Measurements from ENCODE around the gene ALCAM.

Gene ALCAM

GRCh38 chr3:105512061-105512460, 145.4 kb downstream of the ALCAM start:
- in situ Hi-C loops (cut with MboI; ENCODE audit: low pct_unique_long_range_greater_than_20kb, low sequenced_read_pairs, unreplicated experiment) = loop anchor here (25.0 kb wide), 2 partner anchors 900 to 1250 kb away; no protein-coding TSS in a partner anchor
- TF ChIP-seq CTCF (IDR thresholded peaks at IDR 0.05; ENCODE audit: extremely low read depth, insufficient read depth, missing control alignments) = no peak
- no peak for DNase-seq (ENCODE audit: low spot score)

DNA sequence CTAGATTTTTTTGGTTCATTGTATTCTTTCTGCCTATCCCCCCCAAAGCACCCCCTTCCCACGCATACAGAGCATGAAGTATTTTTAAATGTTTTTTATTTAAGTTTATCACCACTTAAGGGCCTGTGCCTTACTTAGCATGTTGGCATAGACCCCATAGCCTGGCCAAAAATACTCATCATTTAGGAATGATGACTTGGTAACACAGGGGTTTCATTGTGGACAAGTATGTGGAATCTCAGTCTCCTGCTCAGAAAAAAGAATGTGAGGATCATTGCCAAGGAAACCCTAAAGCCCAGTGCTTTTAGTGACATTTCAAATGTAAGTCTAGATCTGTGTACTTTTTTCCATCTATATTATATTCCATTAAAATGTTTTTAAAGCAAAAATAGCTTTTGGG, 146.3 kb downstream of the ALCAM start:
- in situ Hi-C loops (cut with MboI; ENCODE audit: low pct_unique_long_range_greater_than_20kb, low sequenced_read_pairs, unreplicated experiment) = loop anchor here (25.0 kb wide), 2 partner anchors 901 to 1251 kb away; no protein-coding TSS in a partner anchor
- DNase-seq (ENCODE audit: low spot score) = no peak
- no peak for TF ChIP-seq CTCF (IDR thresholded peaks at IDR 0.05; ENCODE audit: extremely low read depth, insufficient read depth, missing control alignments)

DNA sequence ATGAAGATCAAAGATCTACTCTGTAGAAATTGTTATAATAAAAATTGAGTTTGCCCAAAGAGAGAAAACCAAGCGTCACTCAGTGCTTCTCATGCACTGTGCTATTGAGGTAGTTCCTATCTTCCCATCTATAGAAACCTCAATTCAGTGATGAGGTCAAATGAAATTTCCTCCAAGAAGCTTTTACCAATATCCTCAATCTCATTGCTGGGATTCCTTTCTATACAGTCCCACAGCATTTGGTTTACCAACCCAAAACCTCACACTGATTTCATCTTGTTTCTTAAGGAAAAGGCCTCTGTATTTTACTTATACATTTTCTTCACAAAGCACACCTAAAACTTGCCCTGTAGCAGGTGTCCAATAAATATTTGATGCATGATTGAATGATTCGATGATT, 147.2 kb downstream of the ALCAM start:
- DNase-seq (ENCODE audit: low spot score) = no peak
- in situ Hi-C loops (cut with MboI; ENCODE audit: low pct_unique_long_range_greater_than_20kb, low sequenced_read_pairs, unreplicated experiment) = loop anchor here (25.0 kb wide), 2 partner anchors 902 to 1252 kb away; no protein-coding TSS in a partner anchor
- no peak for TF ChIP-seq CTCF (IDR thresholded peaks at IDR 0.05; ENCODE audit: extremely low read depth, insufficient read depth, missing control alignments)

GRCh38 chr3:105515372-105515771, 148.7 kb downstream of the ALCAM start:
- DNase-seq (ENCODE audit: low spot score) = no peak
- in situ Hi-C loops (cut with MboI; ENCODE audit: low pct_unique_long_range_greater_than_20kb, low sequenced_read_pairs, unreplicated experiment) = loop anchor here (25.0 kb wide), 2 partner anchors 903 to 1253 kb away; no protein-coding TSS in a partner anchor
- TF ChIP-seq CTCF (IDR thresholded peaks at IDR 0.05; ENCODE audit: extremely low read depth, insufficient read depth, missing control alignments) = no peak

DNA sequence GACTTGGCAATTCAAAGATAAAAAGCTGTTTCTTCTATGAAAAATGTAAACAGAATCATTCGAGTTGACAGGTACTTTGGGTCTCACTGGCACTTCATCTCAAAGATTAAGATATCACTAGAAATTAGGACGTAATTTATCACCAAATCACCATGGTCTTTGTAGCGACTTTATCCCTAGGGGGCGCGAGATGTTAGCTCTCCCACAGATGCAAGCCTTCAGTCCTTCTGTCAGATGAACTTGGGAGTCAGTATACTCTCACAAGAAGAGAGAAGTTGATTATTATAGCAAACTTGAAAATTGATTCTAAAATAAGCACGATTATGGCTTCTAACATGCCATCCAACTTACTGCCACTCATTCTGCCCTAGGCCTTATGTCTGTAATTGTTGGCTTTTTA, 150.3 kb downstream of the ALCAM start:
- in situ Hi-C loops (cut with MboI; ENCODE audit: low pct_unique_long_range_greater_than_20kb, low sequenced_read_pairs, unreplicated experiment) = loop anchor here (25.0 kb wide), 2 partner anchors 905 to 1255 kb away; no protein-coding TSS in a partner anchor
- no peak for DNase-seq (ENCODE audit: low spot score)
- no peak for TF ChIP-seq CTCF (IDR thresholded peaks at IDR 0.05; ENCODE audit: extremely low read depth, insufficient read depth, missing control alignments)

- no peak for DNase-seq (ENCODE audit: low spot score)
- TF ChIP-seq CTCF (IDR thresholded peaks at IDR 0.05; ENCODE audit: extremely low read depth, insufficient read depth, missing control alignments) = no peak
- in situ Hi-C loops (cut with MboI; ENCODE audit: low pct_unique_long_range_greater_than_20kb, low sequenced_read_pairs, unreplicated experiment) = loop anchor here (25.0 kb wide), 2 partner anchors 906 to 1256 kb away; no protein-coding TSS in a partner anchor
These were observed 151.5 kb downstream of the ALCAM start for GRCh38 chr3:105518203-105518602.
